Lower leg skin (tissue), 4 donors: ENCODE results near the gene ZNF511. TPM values are rescaled to one million over a fixed set of nuclear protein-coding genes. Genes with fewer than 3 reads are reported as not detected.

ENCODE experiments used
- DNase-seq, 2 donors: peaks; one replicate each; pipeline ENCODE4 v3.0.0-alpha.2; 2019; ENCODE audit warnings: low spot score in 2 of 2
- H3K4me3 ChIP-seq: fragments of 200-600 bp; sonication (generic); 2 replicates; pipeline ENCODE4 v1.5.1; 2017; ENCODE audit warnings: mild to moderate bottlenecking, low read depth; ENCODE audit not compliant: poor library complexity, severe bottlenecking
- POLR2A ChIP-seq, 2 donors: fragments of 450-650 bp; IDR thresholded peaks; one replicate each; pipeline ENCODE4 v1.6.1; 2016 to 2017; ENCODE audit warnings: antibody characterized with exemption in 2 of 2, mild to moderate bottlenecking in 1 of 2, moderate library complexity in 1 of 2
- WGBS, 2 donors: methylation state at CpG; one replicate each; pipeline ENCODE4 v1.1.5; 2018; 5-methylcytosine and 5-hydroxymethylcytosine counted together
- intact Hi-C: fragments of 100-400 bp; cut with DNase I; formaldehyde crosslinking; loops from one replicate; pipeline ENCODE4 v1.15.0; 2023; ENCODE audit warnings: low total_unique reads
- total RNA-seq, 4 donors: library from RNA; depleted of rRNA; stranded (reverse); fragments of >200 nt; gene quantifications; one replicate each; pipeline ENCODE4 v1.1.0, GENCODE V29; 2016
- TF ChIP-seq, protein P1 (sequence below), 3 donors: fragments of 450-650 bp; IDR thresholded peaks; one replicate each; pipeline ENCODE4 v1.5.1; 2016; ENCODE audit warnings: antibody characterized with exemption in 3 of 3, mild to moderate bottlenecking in 3 of 3, moderate library complexity in 2 of 3

Gene ZNF511
- total RNA-seq, 4 donors from 2014 or later: 15.8 to 30.3 (median 22.0) TPM

DNA sequence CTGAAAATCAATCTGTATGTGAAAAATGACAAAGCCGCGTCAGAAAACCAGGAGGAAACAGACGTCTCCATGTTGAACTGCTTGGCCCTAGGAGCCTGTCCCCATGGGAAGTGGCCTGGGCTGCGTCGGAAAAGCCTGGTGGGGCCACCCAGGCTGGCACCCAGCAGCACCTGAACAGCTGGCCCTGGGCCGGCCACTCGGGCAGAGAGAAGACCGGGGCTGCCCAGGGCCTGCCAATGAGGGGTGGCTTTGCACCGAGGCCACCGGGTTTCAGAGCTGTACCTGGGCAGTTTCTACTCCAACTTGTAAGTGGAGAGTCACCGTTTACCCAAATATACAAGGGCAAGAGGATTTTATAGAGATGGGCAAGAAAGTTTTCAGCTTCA lies 50.2 kb downstream of the ZNF511 start:
- intact Hi-C loops: no loop called here
- no peak overlapping the region for H3K4me3 ChIP-seq
- TF ChIP-seq, protein P1, sequence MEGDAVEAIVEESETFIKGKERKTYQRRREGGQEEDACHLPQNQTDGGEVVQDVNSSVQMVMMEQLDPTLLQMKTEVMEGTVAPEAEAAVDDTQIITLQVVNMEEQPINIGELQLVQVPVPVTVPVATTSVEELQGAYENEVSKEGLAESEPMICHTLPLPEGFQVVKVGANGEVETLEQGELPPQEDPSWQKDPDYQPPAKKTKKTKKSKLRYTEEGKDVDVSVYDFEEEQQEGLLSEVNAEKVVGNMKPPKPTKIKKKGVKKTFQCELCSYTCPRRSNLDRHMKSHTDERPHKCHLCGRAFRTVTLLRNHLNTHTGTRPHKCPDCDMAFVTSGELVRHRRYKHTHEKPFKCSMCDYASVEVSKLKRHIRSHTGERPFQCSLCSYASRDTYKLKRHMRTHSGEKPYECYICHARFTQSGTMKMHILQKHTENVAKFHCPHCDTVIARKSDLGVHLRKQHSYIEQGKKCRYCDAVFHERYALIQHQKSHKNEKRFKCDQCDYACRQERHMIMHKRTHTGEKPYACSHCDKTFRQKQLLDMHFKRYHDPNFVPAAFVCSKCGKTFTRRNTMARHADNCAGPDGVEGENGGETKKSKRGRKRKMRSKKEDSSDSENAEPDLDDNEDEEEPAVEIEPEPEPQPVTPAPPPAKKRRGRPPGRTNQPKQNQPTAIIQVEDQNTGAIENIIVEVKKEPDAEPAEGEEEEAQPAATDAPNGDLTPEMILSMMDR (IDR thresholded peaks at IDR 0.05): no peak
- TF ChIP-seq POLR2A (IDR thresholded peaks at IDR 0.05): no peak
- WGBS, 2 donors: 72 to 76% methylated on average over 11 of the region's 11 CpGs
- DNase-seq: no peak

DNA sequence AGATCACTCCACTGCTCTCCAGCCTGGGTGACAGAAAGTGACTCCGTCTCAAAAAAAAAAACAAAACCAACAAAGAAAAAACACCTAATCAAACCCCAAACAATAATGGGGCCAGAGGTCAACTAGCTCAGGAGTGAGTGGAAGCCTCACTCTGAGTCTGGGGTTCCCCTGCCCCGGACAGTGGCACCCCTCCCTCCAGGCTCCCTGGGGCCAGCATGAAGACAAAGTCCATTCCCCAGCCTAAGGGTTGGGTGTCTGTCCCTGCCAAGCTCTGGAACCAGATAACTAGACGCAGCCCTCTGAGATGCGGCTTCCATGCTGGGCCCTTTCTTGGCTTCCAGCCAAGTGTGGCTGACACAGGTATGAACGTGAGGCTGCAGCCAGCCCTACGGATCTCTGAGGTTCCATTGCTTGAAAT lies 50.8 kb downstream of the ZNF511 start:
- no peak for DNase-seq

DNA sequence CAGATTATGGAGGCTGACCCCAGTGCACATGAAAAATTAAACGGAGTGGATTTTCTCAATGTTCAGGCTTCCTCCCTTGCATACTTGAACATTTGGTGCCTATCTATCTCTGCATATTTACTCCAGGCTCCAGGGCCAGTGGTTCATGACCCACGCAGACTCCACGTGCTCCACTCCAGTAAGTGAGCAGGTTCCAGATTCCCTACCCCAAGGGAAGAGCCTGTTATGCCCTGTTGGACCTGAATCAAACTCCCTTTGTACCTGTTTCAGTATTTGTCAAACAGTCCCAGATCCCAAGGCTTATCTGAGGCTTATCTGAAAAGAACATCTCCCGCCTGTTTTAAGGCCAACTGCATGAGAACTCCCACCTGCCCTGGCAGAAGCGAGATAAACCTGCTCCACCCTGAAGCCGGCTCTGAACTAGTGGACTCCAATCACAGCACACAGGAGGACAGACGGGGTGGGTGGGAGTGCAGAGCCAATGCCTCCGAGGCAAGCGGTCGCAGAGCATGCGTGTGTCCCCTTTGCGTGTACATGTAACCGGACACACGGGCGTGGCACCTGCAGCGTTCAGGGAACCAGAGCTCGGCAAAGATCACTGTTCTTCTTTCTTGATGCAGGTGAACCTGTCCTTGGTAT lies 51.4 kb downstream of the ZNF511 start:
- DNase-seq: no peak
- intact Hi-C loops: no loop called here
- TF ChIP-seq, protein P1 (IDR thresholded peaks at IDR 0.05): no peak
- no peak for TF ChIP-seq POLR2A (IDR thresholded peaks at IDR 0.05)
- H3K4me3 ChIP-seq: no peak overlapping the region
- 28 to 70% methylated on average over 6 to 17 of the region's 17 CpGs for WGBS, 2 donors

More for the DNA sequence above, 50.8 kb downstream of the ZNF511 start:
- intact Hi-C loops: no loop called here
- TF ChIP-seq POLR2A (IDR thresholded peaks at IDR 0.05): no peak
- TF ChIP-seq, protein P1 (IDR thresholded peaks at IDR 0.05): no peak
- 37 to 45% methylated on average over 6 of the region's 6 CpGs for WGBS, 2 donors
- H3K4me3 ChIP-seq: no peak overlapping the region

DNA sequence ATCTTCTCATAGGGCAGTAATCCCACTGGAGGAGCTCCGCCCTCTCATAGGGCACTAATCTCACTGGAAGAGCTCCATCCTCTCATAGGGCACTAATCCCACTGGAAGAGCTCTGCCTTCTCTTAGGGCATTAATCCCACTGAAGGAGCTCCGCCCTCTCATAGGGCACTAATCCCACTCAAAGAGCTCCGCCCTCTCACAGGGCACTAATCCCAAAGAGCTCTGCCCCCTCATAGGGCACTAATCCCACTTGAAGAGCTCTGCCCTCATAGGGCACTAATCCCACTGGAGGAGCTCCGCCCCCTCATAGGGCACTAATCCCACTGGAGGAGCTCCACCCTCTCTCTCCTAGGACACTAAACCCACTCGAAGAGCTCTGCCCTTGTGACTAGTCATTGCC lies 52.5 kb downstream of the ZNF511 start:
- TF ChIP-seq, protein P1 (IDR thresholded peaks at IDR 0.05): no peak
- TF ChIP-seq POLR2A (IDR thresholded peaks at IDR 0.05): no peak
- WGBS, 2 donors: 86 to 88% methylated on average over 5 of the region's 5 CpGs
- intact Hi-C loops: no loop called here
- no peak overlapping the region for H3K4me3 ChIP-seq
- no peak for DNase-seq

DNA sequence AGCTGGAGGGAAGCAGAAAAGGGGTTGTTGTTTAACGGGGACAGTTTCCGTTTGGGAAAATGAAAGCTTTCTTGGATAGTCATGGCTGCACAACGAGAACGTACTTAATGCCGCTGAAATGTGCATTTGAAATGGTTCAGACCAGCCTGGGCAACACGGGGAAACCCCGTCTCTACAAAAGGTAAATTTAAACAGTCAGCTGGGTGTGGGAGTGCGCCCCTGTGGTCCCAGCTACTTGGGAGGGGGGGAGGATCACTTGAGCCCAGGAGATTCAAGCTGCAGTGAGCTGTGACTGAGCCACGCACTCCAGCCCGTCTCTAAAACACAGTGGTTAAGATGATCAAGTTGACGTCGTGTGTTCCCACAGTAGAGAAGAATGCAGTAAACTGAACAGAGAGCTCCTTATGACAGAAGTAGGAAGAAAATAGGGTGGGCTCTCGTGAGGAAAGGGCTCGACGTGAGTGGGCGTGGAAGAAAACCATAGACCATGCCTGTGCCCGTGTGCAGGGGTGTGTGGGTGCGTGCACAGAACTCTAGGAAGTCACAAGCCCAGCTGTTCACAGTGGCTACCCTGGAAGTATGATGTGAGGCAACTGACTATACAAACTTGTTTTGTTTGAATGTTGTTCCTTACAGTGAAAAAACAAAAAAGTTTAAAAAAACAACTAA lies 53.2 kb downstream of the ZNF511 start:
- H3K4me3 ChIP-seq: no peak overlapping the region
- intact Hi-C loops: no loop called here
- 82 to 83% methylated on average over 18 of the region's 18 CpGs for WGBS, 2 donors
- TF ChIP-seq, protein P1 (IDR thresholded peaks at IDR 0.05): no peak
- TF ChIP-seq POLR2A (IDR thresholded peaks at IDR 0.05): no peak
- DNase-seq: no peak

Other genes starting within 250 kb of the ZNF511 start
- gene ADGRA1, start 221.0 kb upstream of the ZNF511 start, total RNA-seq: not detected
- under 1 TPM; 0.19 to 0.59 (median 0.39) TPM for gene KNDC1, start 148.7 kb upstream of the ZNF511 start, total RNA-seq
- not detected for gene UTF1, start 78.7 kb upstream of the ZNF511 start, total RNA-seq
- gene VENTX, start 71.1 kb upstream of the ZNF511 start, total RNA-seq: under 1 TPM in 2 of 4 donors, not detected in 2; 0.42 to 0.65 TPM
- 1 to 10 TPM; 3.3 to 5.9 (median 4.6) TPM for gene ADAM8, start 32.0 kb upstream of the ZNF511 start, total RNA-seq
- 10 to 100 TPM; 41.1 to 75.7 (median 43.5) TPM for gene TUBGCP2, start within 50 bp of the ZNF511 start, total RNA-seq
- not detected for gene CALY, start 28.0 kb downstream of the ZNF511 start, total RNA-seq
- not detected for gene PRAP1, start 38.5 kb downstream of the ZNF511 start, total RNA-seq
- 10 to 100 TPM; 11.1 to 15.8 (median 15.0) TPM for gene FUOM, start 49.1 kb downstream of the ZNF511 start, total RNA-seq
- 10 to 100 TPM; 40.0 to 85.7 (median 61.8) TPM for gene ECHS1, start 64.4 kb downstream of the ZNF511 start, total RNA-seq
- gene PAOX, start 70.3 kb downstream of the ZNF511 start, total RNA-seq: 10 to 100 TPM in 3 of 4 donors, 1 to 10 TPM in 1; 8.1 to 21.8 (median 14.4) TPM
- 10 to 100 TPM; 16.4 to 36.0 (median 25.6) TPM for gene MTG1, start 85.2 kb downstream of the ZNF511 start, total RNA-seq
- under 1 TPM in 2 of 4 donors, not detected in 2; 0.13 to 0.19 TPM for gene SPRN, start 115.7 kb downstream of the ZNF511 start, total RNA-seq
- gene SCART1, start 145.0 kb downstream of the ZNF511 start, total RNA-seq: 1 to 10 TPM in 3 of 4 donors, under 1 TPM in 1; 0.80 to 2.2 (median 1.6) TPM
- gene CYP2E1, start 218.4 kb downstream of the ZNF511 start, total RNA-seq: 10 to 100 TPM; 15.2 to 68.5 (median 20.3) TPM